Measurements from ENCODE around the gene INS. TPM values are rescaled to one million over a fixed set of nuclear protein-coding genes. Genes with fewer than 3 reads are reported as not detected.

The INS gene
- total and polyA plus RNA-seq, 3 experiments from 2014 or later = not detected

DNA sequence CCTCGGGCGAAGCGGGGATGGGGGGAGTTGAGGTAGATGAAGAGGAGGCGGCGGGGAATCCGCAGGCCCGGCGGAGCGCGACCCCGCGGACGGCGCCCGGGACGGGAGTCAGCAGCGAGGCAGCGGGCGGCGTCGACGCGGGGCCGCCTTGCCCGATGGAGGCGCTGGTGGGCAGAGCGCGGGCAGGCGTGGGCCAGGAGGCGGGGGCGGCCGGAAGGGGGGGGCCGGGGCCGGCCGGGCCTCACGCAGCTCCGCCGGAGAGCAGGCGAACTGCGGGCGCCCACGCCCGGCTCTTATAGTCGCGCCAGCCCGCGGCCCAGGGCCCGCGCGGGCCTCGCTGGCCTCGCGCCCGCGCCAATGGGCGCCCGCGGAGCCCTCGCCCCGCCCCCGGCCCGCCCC, 21.9 kb downstream of the INS start, which contains the start of gene IGF2:
Gene IGF2, minus strand, starts transcription at position 267 of the 399 bp plus-strand sequence. CDS start 3,866 bp downstream, outside the sequence.
- DNase-seq = no peak
- Histone ChIP-seq H3K4me3 (ENCODE audit: low read length) (no peak within 1 kb of the TSS), H3K9me3 (ENCODE audit: low read length) (no peaks in the 10 kb centered on the region), H3K4me1 (ENCODE audit: insufficient read depth, low read length) (no peaks in the 10 kb centered on the region), H3K27me3 (ENCODE audit: insufficient read depth, low read length, poor library complexity, severe bottlenecking) (peaks cover 26% of the 10 kb centered on the region), H3K27ac (ENCODE audit: low read depth, low read length) (no peak within 1 kb of the TSS), H3K36me3 (ENCODE audit: insufficient read depth, low read length) (no peaks in the 10 kb centered on the region)
- ChIA-PET CTCF (interaction anchor here (1.4 to 1.7 kb wide), 2 partner anchors 12 to 104 kb away, joined by 3 to 7 read pairs; no protein-coding TSS in a partner anchor), POLR2A (no interaction called here)
- peaks cover 44 to 49% of the 10 kb centered on the region in 2 donors for H3K27me3 Mint-ChIP-seq
- no peak within 1 kb of the TSS for H3K27ac Mint-ChIP-seq
- peaks cover 2 to 19% (median 4%) of the 10 kb centered on the region in 3 donors for H3K4me1 Mint-ChIP-seq
- H3K4me3 Mint-ChIP-seq = peak within 1 kb of the TSS; percentile 48 to 91 (median 81)
- no peaks in the 10 kb centered on the region for H3K36me3 Mint-ChIP-seq
- H3K9me3 Mint-ChIP-seq = no peaks in the 10 kb centered on the region

DNA sequence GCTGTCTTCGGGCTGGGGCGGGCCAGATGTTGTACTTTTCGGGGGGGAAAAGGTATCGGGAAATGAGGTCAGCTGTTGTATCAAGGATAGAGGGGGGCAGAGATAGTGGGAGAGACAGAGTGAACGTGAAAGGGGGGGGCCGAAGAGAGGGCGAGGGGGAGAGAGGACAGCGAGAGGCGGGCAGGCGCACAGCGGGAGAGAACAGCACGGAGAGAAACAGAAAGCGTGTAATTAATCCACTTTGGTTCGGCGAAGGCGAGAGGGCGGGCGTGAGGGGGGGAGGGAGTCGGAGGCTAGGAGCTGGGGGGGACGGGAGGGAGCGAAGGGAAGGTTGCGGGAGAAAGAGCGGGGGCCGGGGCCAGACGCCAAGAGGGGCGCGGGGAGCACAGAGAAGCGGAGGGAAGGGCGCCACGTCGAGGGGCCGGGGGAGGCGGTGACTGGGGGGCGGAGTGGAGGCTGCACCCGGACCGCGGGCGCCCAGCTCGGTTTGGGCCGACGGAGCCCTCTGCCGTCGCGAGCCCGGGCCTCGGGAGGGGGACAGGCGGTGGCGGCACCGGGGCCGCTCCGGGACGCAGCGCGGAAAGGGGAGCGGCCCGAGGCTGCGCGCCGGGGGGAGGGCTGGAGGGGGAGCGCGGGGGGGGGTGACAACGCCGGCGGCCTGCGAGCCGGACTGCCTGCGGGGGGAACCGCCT, 22.4 kb downstream of the INS start:
- Histone ChIP-seq H3K4me3 (ENCODE audit: low read length) (no peak overlapping the region), H3K27me3 (ENCODE audit: insufficient read depth, low read length, poor library complexity, severe bottlenecking) (peaks cover 30% of the 10 kb centered on the region), H3K9me3 (ENCODE audit: low read length) (no peaks in the 10 kb centered on the region), H3K27ac (ENCODE audit: low read depth, low read length) (no peak overlapping the region), H3K4me1 (ENCODE audit: insufficient read depth, low read length) (no peaks in the 10 kb centered on the region), H3K36me3 (ENCODE audit: insufficient read depth, low read length) (no peaks in the 10 kb centered on the region)
- Mint-ChIP-seq H3K9me3 (no peaks in the 10 kb centered on the region), H3K36me3 (no peaks in the 10 kb centered on the region), H3K4me1 (peaks cover 2 to 19% (median 4%) of the 10 kb centered on the region in 3 donors), H3K4me3 (peak overlapping the region; percentile 48 to 91 (median 81)), H3K27ac (no peak overlapping the region), H3K27me3 (peaks cover 43 to 50% of the 10 kb centered on the region in 2 donors)
- DNase-seq = no peak
- ChIA-PET POLR2A (no interaction called here), CTCF (interaction anchor here (1.4 kb wide), 1 partner anchor 103 kb away, joined by 3 read pairs; no protein-coding TSS in a partner anchor)

DNA sequence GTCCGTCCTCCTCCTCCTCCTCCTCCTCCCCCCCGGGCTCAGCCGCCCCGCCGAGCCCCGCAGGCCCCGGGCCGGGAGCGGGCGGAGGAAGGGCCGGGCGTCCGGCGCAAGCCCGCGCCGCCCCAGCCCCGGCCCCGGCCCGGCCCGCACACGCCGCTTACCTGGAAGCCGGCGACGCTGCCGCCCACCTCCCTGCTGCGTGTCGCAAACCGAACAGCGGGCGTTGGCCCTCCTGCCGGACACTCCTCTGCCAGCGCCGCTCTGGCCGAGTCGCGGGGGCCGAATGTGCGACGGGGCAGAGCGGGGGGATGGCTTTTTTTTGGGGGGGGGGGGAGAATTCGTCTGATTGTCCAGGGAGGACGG, 23.0 kb downstream of the INS start:
- ChIA-PET POLR2A (no interaction called here), CTCF (no interaction called here)
- H3K36me3 ChIP-seq (ENCODE audit: insufficient read depth, low read length) = no peaks in the 10 kb centered on the region
- H3K9me3 ChIP-seq (ENCODE audit: low read length) = no peaks in the 10 kb centered on the region
- peaks cover 30% of the 10 kb centered on the region for H3K27me3 ChIP-seq (ENCODE audit: insufficient read depth, low read length, poor library complexity, severe bottlenecking)
- peak overlapping the region; percentile 48 to 91 (median 81) for H3K4me3 Mint-ChIP-seq
- H3K4me1 Mint-ChIP-seq = peaks cover 2 to 19% (median 4%) of the 10 kb centered on the region in 3 donors
- no peaks in the 10 kb centered on the region for H3K36me3 Mint-ChIP-seq
- H3K9me3 Mint-ChIP-seq = no peaks in the 10 kb centered on the region
- no peak overlapping the region for H3K27ac ChIP-seq (ENCODE audit: low read depth, low read length)
- H3K4me3 ChIP-seq (ENCODE audit: low read length) = no peak overlapping the region
- peaks cover 43 to 51% of the 10 kb centered on the region in 2 donors for H3K27me3 Mint-ChIP-seq
- no peak for DNase-seq
- no peak overlapping the region for H3K27ac Mint-ChIP-seq
- H3K4me1 ChIP-seq (ENCODE audit: insufficient read depth, low read length) = no peaks in the 10 kb centered on the region

DNA sequence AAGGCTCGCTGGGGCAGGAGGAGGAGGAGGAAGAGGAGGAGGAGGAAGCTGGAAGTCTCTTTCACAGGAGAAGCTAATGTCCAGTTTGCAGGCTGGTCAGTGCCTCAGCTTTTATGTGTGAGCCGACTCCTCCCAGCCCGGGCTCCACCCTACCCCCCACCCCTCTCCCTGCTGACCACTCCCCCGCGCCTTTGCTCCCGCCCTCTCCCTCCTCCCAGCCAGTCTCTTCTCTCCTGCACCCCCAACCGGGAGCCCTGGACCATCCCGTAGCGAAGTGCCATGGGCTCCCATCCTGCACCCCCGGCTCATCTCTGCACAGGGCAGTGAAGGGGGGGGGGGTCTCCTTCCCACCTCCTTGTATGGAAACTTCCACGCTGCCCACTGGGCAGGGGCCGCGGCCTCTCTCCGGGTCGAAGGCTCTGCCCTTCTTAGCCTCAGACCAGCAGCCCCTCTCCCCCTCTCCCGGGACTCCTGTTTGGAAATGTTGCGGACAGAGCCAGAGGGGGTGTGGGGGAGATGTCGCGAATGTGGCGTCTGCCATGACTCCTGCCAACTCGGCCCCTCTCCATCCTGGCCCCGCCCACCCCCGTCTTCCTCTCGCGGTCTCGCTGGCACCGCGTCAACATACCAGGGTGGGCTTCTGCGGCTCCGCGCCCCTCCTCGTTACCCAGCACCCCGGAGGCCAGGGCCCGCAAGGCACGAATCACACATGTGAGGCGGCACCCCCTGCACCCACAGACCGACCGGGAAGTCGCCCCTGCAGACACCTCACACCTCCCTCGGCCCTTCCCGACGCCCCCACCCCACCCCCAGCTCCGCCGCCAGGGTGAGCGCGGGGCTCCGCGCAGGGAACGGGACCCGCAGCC, 23.6 kb downstream of the INS start:
- Histone ChIP-seq H3K9me3 (ENCODE audit: low read length) (no peaks in the 10 kb centered on the region), H3K4me3 (ENCODE audit: low read length) (no peak overlapping the region), H3K36me3 (ENCODE audit: insufficient read depth, low read length) (no peaks in the 10 kb centered on the region), H3K4me1 (ENCODE audit: insufficient read depth, low read length) (no peaks in the 10 kb centered on the region), H3K27ac (ENCODE audit: low read depth, low read length) (no peak overlapping the region), H3K27me3 (ENCODE audit: insufficient read depth, low read length, poor library complexity, severe bottlenecking) (peaks cover 24% of the 10 kb centered on the region)
- no peaks in the 10 kb centered on the region for H3K36me3 Mint-ChIP-seq
- POLR2A ChIA-PET = no interaction called here
- H3K9me3 Mint-ChIP-seq = no peaks in the 10 kb centered on the region
- CTCF ChIA-PET = interaction anchor here (0.6 kb wide), 1 partner anchor 14 kb away, joined by 3 read pairs; no protein-coding TSS in a partner anchor
- H3K4me1 Mint-ChIP-seq = peaks cover 2 to 19% (median 4%) of the 10 kb centered on the region in 3 donors
- no peak for DNase-seq
- no peak overlapping the region for H3K27ac Mint-ChIP-seq
- peaks cover 38 to 46% of the 10 kb centered on the region in 2 donors for H3K27me3 Mint-ChIP-seq
- peak overlapping the region in 4 of 7 donors; percentile 23 to 56 (median 53) for H3K4me3 Mint-ChIP-seq

DNA sequence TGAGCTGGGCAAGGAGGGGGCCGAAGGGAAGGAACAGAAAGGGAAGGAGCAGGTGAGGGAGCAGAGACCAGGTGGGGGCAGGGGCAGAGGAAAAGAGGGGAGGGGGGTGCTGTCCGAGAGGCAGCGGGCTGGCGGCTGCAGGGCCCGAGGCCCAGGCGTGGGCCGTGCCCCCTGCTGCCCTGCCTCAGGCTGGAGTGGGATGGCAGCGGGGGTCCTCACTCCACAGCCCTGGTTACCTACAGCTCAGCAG, 24.1 kb downstream of the INS start:
- Mint-ChIP-seq H3K27ac (no peak overlapping the region), H3K4me3 (peak overlapping the region in 3 of 7 donors; percentile 31 to 54 (median 48)), H3K4me1 (peaks cover 2 to 19% (median 4%) of the 10 kb centered on the region in 3 donors), H3K27me3 (peaks cover 35 to 40% of the 10 kb centered on the region in 2 donors), H3K36me3 (no peaks in the 10 kb centered on the region), H3K9me3 (no peaks in the 10 kb centered on the region)
- H3K4me3 ChIP-seq (ENCODE audit: low read length) = no peak overlapping the region
- no peak overlapping the region for H3K27ac ChIP-seq (ENCODE audit: low read depth, low read length)
- POLR2A ChIA-PET = no interaction called here
- CTCF ChIA-PET = interaction anchor here (0.6 kb wide), 1 partner anchor 15 kb away, joined by 3 read pairs; no protein-coding TSS in a partner anchor
- no peaks in the 10 kb centered on the region for H3K4me1 ChIP-seq (ENCODE audit: insufficient read depth, low read length)
- H3K27me3 ChIP-seq (ENCODE audit: insufficient read depth, low read length, poor library complexity, severe bottlenecking) = peaks cover 19% of the 10 kb centered on the region
- H3K9me3 ChIP-seq (ENCODE audit: low read length) = no peaks in the 10 kb centered on the region
- DNase-seq = no peak
- H3K36me3 ChIP-seq (ENCODE audit: insufficient read depth, low read length) = no peaks in the 10 kb centered on the region

DNA sequence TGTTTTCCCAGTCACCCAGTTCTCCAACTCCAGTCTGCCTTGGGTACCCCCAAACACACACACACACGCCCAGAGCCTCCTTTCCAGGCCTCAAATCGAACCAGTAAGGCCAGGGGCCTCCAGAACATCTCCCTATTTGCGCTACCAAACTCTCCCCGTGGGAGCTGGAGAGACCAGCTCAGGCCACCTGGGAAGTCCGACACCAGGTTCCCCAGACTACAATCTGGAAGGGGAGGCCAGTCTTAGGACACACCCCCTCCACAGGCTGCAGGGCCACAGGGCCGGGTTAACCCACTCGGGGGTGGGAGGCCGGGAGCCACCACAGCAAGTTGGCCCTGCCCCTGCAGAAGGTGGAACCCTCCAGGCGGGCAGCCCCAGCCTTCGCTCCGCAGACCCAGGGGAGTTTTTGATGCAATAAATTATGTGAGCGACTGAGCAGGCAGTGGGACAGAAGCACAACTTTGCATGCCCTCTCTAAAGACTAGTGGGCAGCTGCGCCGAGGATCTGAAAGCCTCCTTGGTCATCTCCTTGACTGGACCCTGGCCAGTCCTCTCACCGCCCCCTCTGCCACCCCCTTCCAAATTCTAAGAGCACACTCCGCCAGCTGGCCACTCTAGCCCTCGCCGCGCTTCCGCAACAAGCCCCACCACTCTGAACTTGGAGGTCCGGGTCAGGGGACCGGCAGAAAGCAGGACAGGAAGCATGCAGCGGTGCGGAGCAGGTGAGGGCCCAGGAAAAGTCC, 24.6 kb downstream of the INS start:
- Mint-ChIP-seq H3K9me3 (no peaks in the 10 kb centered on the region), H3K4me1 (peaks cover 2 to 19% (median 4%) of the 10 kb centered on the region in 3 donors), H3K27ac (peak overlapping the region in 1 of 8 donors; percentile 22), H3K36me3 (no peaks in the 10 kb centered on the region), H3K4me3 (peak overlapping the region in 5 of 7 donors; percentile 20 to 48 (median 40)), H3K27me3 (peaks cover 33 to 37% of the 10 kb centered on the region in 2 donors)
- POLR2A ChIA-PET = no interaction called here
- Histone ChIP-seq H3K4me3 (ENCODE audit: low read length) (no peak overlapping the region), H3K36me3 (ENCODE audit: insufficient read depth, low read length) (no peaks in the 10 kb centered on the region), H3K4me1 (ENCODE audit: insufficient read depth, low read length) (no peaks in the 10 kb centered on the region), H3K27me3 (ENCODE audit: insufficient read depth, low read length, poor library complexity, severe bottlenecking) (peaks cover 15% of the 10 kb centered on the region), H3K9me3 (ENCODE audit: low read length) (no peaks in the 10 kb centered on the region), H3K27ac (ENCODE audit: low read depth, low read length) (no peak overlapping the region)
- CTCF ChIA-PET = interaction anchor here (0.6 to 1.8 kb wide), 2 partner anchors 15 kb away, joined by 3 to 5 read pairs; no protein-coding TSS in a partner anchor
- DNase-seq = no peak

DNA sequence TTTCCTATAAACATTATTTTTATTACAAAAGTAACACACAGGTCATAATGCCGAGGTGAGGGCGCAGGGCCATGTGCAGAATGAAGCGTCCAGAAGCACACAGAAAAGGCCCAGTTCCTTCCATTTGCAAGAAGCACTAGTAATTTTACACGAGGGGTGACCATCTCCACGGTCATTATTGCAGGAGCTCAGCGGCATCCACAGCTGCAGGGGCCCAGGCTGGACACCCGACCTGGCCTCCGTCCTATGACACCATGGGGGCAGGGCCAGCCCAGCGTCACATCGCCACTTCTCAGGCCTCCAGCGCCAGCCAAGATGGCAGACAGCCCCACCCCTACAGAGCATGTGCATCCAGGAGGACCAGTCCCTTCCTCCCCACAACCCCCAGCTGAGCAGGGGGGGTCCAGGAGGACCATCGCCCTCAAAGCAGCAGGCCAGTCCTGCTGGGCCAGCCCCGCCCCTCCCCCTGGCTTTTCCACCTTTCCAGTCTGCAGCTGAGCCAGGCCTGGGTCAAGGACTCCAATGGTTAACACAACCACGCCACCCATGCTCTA, 25.3 kb downstream of the INS start:
- no peaks in the 10 kb centered on the region for H3K9me3 Mint-ChIP-seq
- peaks cover 2 to 15% (median 4%) of the 10 kb centered on the region in 3 donors for H3K4me1 Mint-ChIP-seq
- Histone ChIP-seq H3K27ac (ENCODE audit: low read depth, low read length) (no peak overlapping the region), H3K27me3 (ENCODE audit: insufficient read depth, low read length, poor library complexity, severe bottlenecking) (peaks cover 10% of the 10 kb centered on the region), H3K9me3 (ENCODE audit: low read length) (no peaks in the 10 kb centered on the region), H3K4me3 (ENCODE audit: low read length) (no peak overlapping the region), H3K4me1 (ENCODE audit: insufficient read depth, low read length) (no peaks in the 10 kb centered on the region), H3K36me3 (ENCODE audit: insufficient read depth, low read length) (no peaks in the 10 kb centered on the region)
- POLR2A ChIA-PET = no interaction called here
- no peaks in the 10 kb centered on the region for H3K36me3 Mint-ChIP-seq
- no peak for DNase-seq
- H3K27ac Mint-ChIP-seq = peak overlapping the region in 1 of 8 donors; percentile 22
- H3K27me3 Mint-ChIP-seq = peaks cover 32 to 35% of the 10 kb centered on the region in 2 donors
- CTCF ChIA-PET = interaction anchor here (1.8 kb wide), 1 partner anchor 16 kb away, joined by 5 read pairs; no protein-coding TSS in a partner anchor
- H3K4me3 Mint-ChIP-seq = peak overlapping the region in 4 of 7 donors; percentile 20 to 42 (median 38)
